ENCODE data around the gene INPP5D. TPM values are rescaled to one million over a fixed set of nuclear protein-coding genes. Genes with fewer than 3 reads are reported as not detected.

Gene INPP5D
- total RNA-seq, 2 donors from 2014 or later = 0.66 to 3.0 TPM

GRCh38 chr2:233035426-233036161, 24.5 kb upstream of the INPP5D start:
- Mint-ChIP-seq H3K27me3 (ENCODE audit: insufficient read depth) (peaks cover 2% of the 10 kb centered on the region), H3K4me1 (no peaks in the 10 kb centered on the region), H3K4me3 (no peak overlapping the region), H3K9me3 (no peaks in the 10 kb centered on the region), H3K36me3 (ENCODE audit: low read depth) (no peaks in the 10 kb centered on the region), H3K27ac (no peak overlapping the region)
- H3K4me3 ChIP-seq (ENCODE audit: low read length) = no peak overlapping the region
- DNase-seq = no peak
- no peak overlapping the region for H3K27ac ChIP-seq (ENCODE audit: low read depth, low read length)
- H3K9me3 ChIP-seq (ENCODE audit: control insufficient read depth, low read length) = no peaks in the 10 kb centered on the region
- H3K4me1 ChIP-seq (ENCODE audit: control insufficient read depth, insufficient read depth, low read length) = no peaks in the 10 kb centered on the region
- no peak overlapping the region for H3K9ac ChIP-seq (ENCODE audit: extremely low read depth, low read length, poor library complexity, severe bottlenecking)
- WGBS, 2 experiments (ENCODE audit: insufficient coverage in 1 of 2, insufficient read length in 1 of 2) = 91 to 97% methylated on average over 9 to 23 of the region's 23 CpGs
- TF ChIP-seq CTCF (conservative IDR thresholded peaks at IDR 0.05) = no peak
- no peaks in the 10 kb centered on the region for H3K27me3 ChIP-seq (ENCODE audit: control insufficient read depth, insufficient read depth, low read length, poor library complexity, severe bottlenecking)
- H3K36me3 ChIP-seq (ENCODE audit: control insufficient read depth, insufficient read depth, low read length) = no peaks in the 10 kb centered on the region

- Histone ChIP-seq H3K4me3 (ENCODE audit: low read length) (no peak overlapping the region), H3K9me3 (ENCODE audit: control insufficient read depth, low read length) (no peaks in the 10 kb centered on the region), H3K27ac (ENCODE audit: low read depth, low read length) (no peak overlapping the region), H3K9ac (ENCODE audit: extremely low read depth, low read length, poor library complexity, severe bottlenecking) (no peak overlapping the region), H3K36me3 (ENCODE audit: control insufficient read depth, insufficient read depth, low read length) (no peaks in the 10 kb centered on the region), H3K4me1 (ENCODE audit: control insufficient read depth, insufficient read depth, low read length) (no peaks in the 10 kb centered on the region), H3K27me3 (ENCODE audit: control insufficient read depth, insufficient read depth, low read length, poor library complexity, severe bottlenecking) (no peaks in the 10 kb centered on the region)
- Mint-ChIP-seq H3K4me3 (no peak overlapping the region), H3K27me3 (ENCODE audit: insufficient read depth) (peaks cover 2% of the 10 kb centered on the region), H3K4me1 (no peaks in the 10 kb centered on the region), H3K9me3 (no peaks in the 10 kb centered on the region), H3K36me3 (ENCODE audit: low read depth) (no peaks in the 10 kb centered on the region), H3K27ac (no peak overlapping the region)
- no peak for TF ChIP-seq CTCF (conservative IDR thresholded peaks at IDR 0.05)
- 89 to 90% methylated on average over 8 to 12 of the region's 12 CpGs for WGBS, 2 experiments (ENCODE audit: insufficient coverage in 1 of 2, insufficient read length in 1 of 2)
- DNase-seq = no peak
Measured at GRCh38 chr2:233036162-233036838, 23.8 kb upstream of the INPP5D start.

- no peak overlapping the region for H3K27ac Mint-ChIP-seq
- no peak for DNase-seq
- no peaks in the 10 kb centered on the region for H3K4me1 Mint-ChIP-seq
- no peaks in the 10 kb centered on the region for H3K36me3 ChIP-seq (ENCODE audit: control insufficient read depth, insufficient read depth, low read length)
- TF ChIP-seq CTCF (conservative IDR thresholded peaks at IDR 0.05) = no peak
- no peak overlapping the region for H3K9ac ChIP-seq (ENCODE audit: extremely low read depth, low read length, poor library complexity, severe bottlenecking)
- H3K27me3 Mint-ChIP-seq (ENCODE audit: insufficient read depth) = peaks cover 2% of the 10 kb centered on the region
- no peak overlapping the region for H3K4me3 ChIP-seq (ENCODE audit: low read length)
- H3K9me3 ChIP-seq (ENCODE audit: control insufficient read depth, low read length) = no peaks in the 10 kb centered on the region
- H3K36me3 Mint-ChIP-seq (ENCODE audit: low read depth) = no peaks in the 10 kb centered on the region
- no peak overlapping the region for H3K4me3 Mint-ChIP-seq
- H3K4me1 ChIP-seq (ENCODE audit: control insufficient read depth, insufficient read depth, low read length) = no peaks in the 10 kb centered on the region
- no peaks in the 10 kb centered on the region for H3K9me3 Mint-ChIP-seq
- H3K27ac ChIP-seq (ENCODE audit: low read depth, low read length) = no peak overlapping the region
- 86 to 94% methylated on average over 2 of the region's 2 CpGs for WGBS, 2 experiments (ENCODE audit: insufficient coverage in 1 of 2, insufficient read length in 1 of 2)
- no peaks in the 10 kb centered on the region for H3K27me3 ChIP-seq (ENCODE audit: control insufficient read depth, insufficient read depth, low read length, poor library complexity, severe bottlenecking)
Measured at GRCh38 chr2:233037078-233037477, 23.1 kb upstream of the INPP5D start.
